Measurements from ENCODE around the gene ABRACL. TPM values are rescaled to one million over a fixed set of nuclear protein-coding genes. Genes with fewer than 3 reads are reported as not detected.

The ABRACL gene
- 26.8 and 32.3 TPM in 2 replicates for total RNA-seq

GRCh38 chr6:139028658-139029469 lies at the start of gene ABRACL:
Gene ABRACL, plus strand, starts transcription at chr6:139028745. Its CDS starts 5,416 bp downstream, at chr6:139034161.

GRCh38 chr6:138987643-138988468 lies 40.7 kb upstream of the ABRACL start, which contains the start of gene REPS1:
Gene REPS1, minus strand, starts transcription at chr6:138988253. Its CDS starts 571 bp downstream, at chr6:138987682.

Other genes starting within 250 kb of the ABRACL start
- not detected in 2 replicates for gene ECT2L, start 232.7 kb upstream of the ABRACL start, total RNA-seq
- 52.2 and 88.8 TPM in 2 replicates for gene REPS1, start 40.5 kb upstream of the ABRACL start, total RNA-seq
- 18.0 and 19.0 TPM in 2 replicates for gene HECA, start 106.3 kb downstream of the ABRACL start, total RNA-seq

Measured in subcutaneous preadipocyte (primary cell).